ENCODE measurements around the gene IQSEC2. TPM values are rescaled to one million over a fixed set of nuclear protein-coding genes. Genes with fewer than 3 reads are reported as not detected.

The IQSEC2 gene
- total RNA-seq, 1 experiment from 2014 or later, result 20.7 TPM

DNA sequence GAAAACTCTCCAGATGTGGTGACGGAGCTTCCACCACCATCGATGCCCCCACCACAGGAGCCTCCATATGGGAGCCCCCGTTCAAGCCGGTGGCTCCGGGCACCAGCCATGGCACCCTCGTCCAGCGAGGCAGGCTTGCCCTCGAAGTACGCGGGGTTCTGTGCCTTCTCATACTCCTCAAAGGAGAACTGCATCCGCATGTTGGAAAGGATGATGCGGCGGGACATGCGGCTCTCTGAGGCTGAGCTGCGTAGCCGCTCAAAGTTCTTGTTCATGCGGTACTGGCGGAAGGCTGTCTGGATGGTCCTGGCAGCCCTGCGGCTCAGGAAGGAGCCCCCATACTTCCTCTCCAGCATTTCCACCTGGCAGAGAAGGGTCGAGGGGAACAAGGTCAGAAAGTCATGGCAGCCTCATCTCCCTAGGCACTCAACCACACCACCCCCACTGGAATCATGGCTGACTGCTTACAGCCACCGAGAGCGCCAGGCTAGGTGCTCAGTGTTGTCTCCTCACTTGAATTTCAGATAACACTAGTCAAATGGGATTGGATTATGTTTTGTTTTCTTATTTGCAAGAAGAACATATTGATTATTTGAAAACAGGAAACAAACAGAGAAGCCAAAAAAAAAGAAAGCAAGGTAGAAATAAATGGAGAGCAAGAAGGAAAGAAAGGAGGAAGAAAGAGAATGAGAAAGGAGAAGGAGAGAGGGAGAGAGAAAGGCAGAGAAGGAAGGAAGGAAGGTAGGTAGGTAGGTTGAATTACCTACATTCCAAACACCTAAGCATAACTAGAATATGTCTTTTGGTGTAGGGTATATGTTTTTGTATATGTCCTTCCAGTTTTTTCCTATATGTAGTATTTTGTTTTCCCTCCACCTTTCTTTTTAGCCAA is 26.6 kb downstream of the IQSEC2 start:
- H3K9me3 ChIP-seq (ENCODE audit: control insufficient read depth in 1 of 2, insufficient read depth in 1 of 2, low read depth in 1 of 2, low read length in 2 of 2), result no peaks in the 10 kb centered on the region
- no peaks in the 10 kb centered on the region for H3K4me1 ChIP-seq (ENCODE audit: control insufficient read depth in 1 of 2, insufficient read depth in 2 of 2, low read length in 2 of 2)
- no TSS peak for BruUV-seq (replicated peaks)
- RAD21 ChIA-PET (ENCODE audit: low non-redundant PET in 1 of 2, low total read pairs in 2 of 2, uncharacterized antibody in 2 of 2, unreplicated experiment in 2 of 2), result no interaction called here
- no peaks in the 10 kb centered on the region for H4K20me1 ChIP-seq (ENCODE audit: insufficient read depth)
- DNase-seq (ENCODE audit: low read depth, low spot score) (no peak), ATAC-seq (no peak)
- CTCF ChIA-PET, result no interaction called here
- no peak overlapping the region for H3K9ac ChIP-seq (ENCODE audit: low read length)
- intact Hi-C loops (cut with micrococcal nuclease), result no loop called here
- H3K27me3 ChIP-seq (ENCODE audit: insufficient read depth, low read length), result no peaks in the 10 kb centered on the region
- no peak overlapping the region for H2AFZ ChIP-seq (ENCODE audit: low read depth, low read length, poor library complexity, severe bottlenecking)
- H3K79me2 ChIP-seq (ENCODE audit: insufficient read depth, low read length), result no peaks in the 10 kb centered on the region
- POLR2A ChIA-PET, result no interaction called here
- no peaks in the 10 kb centered on the region for H3K36me3 ChIP-seq (ENCODE audit: control insufficient read depth in 1 of 2, insufficient read depth in 2 of 2, low read length in 2 of 2)
- H3K9me2 ChIP-seq (ENCODE audit: insufficient read depth), result no peaks in the 10 kb centered on the region
- H3K4me3 ChIP-seq (replicated peaks in 1 of 2; ENCODE audit: low read depth in 1 of 2, low read length in 2 of 2), result no peak overlapping the region
- no peak overlapping the region for H3K4me2 ChIP-seq (ENCODE audit: low read length)
- no peak overlapping the region for H3K27ac ChIP-seq (ENCODE audit: low read depth, low read length)
- TF ChIP-seq, protein P1, sequence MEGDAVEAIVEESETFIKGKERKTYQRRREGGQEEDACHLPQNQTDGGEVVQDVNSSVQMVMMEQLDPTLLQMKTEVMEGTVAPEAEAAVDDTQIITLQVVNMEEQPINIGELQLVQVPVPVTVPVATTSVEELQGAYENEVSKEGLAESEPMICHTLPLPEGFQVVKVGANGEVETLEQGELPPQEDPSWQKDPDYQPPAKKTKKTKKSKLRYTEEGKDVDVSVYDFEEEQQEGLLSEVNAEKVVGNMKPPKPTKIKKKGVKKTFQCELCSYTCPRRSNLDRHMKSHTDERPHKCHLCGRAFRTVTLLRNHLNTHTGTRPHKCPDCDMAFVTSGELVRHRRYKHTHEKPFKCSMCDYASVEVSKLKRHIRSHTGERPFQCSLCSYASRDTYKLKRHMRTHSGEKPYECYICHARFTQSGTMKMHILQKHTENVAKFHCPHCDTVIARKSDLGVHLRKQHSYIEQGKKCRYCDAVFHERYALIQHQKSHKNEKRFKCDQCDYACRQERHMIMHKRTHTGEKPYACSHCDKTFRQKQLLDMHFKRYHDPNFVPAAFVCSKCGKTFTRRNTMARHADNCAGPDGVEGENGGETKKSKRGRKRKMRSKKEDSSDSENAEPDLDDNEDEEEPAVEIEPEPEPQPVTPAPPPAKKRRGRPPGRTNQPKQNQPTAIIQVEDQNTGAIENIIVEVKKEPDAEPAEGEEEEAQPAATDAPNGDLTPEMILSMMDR (IDR thresholded peaks at IDR 0.05 in 2 of 3, conservative IDR thresholded peaks at IDR 0.05 in 1 of 3; ENCODE audit: borderline replicate concordance in 1 of 3, insufficient read depth in 1 of 3, low read depth in 2 of 3, low read length in 2 of 3), result no peak
- no peak for TF ChIP-seq SIN3A (IDR thresholded peaks at IDR 0.05; ENCODE audit: low read depth)
- TF ChIP-seq, protein P2, sequence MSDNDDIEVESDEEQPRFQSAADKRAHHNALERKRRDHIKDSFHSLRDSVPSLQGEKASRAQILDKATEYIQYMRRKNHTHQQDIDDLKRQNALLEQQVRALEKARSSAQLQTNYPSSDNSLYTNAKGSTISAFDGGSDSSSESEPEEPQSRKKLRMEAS (IDR thresholded peaks at IDR 0.05), result no peak
- TF ChIP-seq ELF1 (IDR thresholded peaks at IDR 0.05; ENCODE audit: borderline replicate concordance, low read depth), result no peak
- TF ChIP-seq, protein P3, sequence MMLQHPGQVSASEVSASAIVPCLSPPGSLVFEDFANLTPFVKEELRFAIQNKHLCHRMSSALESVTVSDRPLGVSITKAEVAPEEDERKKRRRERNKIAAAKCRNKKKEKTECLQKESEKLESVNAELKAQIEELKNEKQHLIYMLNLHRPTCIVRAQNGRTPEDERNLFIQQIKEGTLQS (IDR thresholded peaks at IDR 0.05), result no peak
- TF ChIP-seq EGR1 (IDR thresholded peaks at IDR 0.05; ENCODE audit: low read depth), result no peak
- TF ChIP-seq POLR2A (IDR thresholded peaks at IDR 0.05; ENCODE audit: borderline replicate concordance, extremely low read depth, insufficient read depth, insufficient read length), result no peak
- TF ChIP-seq, protein P4, sequence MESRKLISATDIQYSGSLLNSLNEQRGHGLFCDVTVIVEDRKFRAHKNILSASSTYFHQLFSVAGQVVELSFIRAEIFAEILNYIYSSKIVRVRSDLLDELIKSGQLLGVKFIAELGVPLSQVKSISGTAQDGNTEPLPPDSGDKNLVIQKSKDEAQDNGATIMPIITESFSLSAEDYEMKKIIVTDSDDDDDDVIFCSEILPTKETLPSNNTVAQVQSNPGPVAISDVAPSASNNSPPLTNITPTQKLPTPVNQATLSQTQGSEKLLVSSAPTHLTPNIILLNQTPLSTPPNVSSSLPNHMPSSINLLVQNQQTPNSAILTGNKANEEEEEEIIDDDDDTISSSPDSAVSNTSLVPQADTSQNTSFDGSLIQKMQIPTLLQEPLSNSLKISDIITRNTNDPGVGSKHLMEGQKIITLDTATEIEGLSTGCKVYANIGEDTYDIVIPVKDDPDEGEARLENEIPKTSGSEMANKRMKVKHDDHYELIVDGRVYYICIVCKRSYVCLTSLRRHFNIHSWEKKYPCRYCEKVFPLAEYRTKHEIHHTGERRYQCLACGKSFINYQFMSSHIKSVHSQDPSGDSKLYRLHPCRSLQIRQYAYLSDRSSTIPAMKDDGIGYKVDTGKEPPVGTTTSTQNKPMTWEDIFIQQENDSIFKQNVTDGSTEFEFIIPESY (IDR thresholded peaks at IDR 0.05; ENCODE audit: extremely low read depth, insufficient replicate concordance, low read length), result no peak
- TF ChIP-seq EZH2phosphoT487 (IDR thresholded peaks at IDR 0.05; ENCODE audit: borderline replicate concordance), result no peak
- no peak for TF ChIP-seq SP1 (IDR thresholded peaks at IDR 0.05; ENCODE audit: low read depth)
- TF ChIP-seq CEBPB (IDR thresholded peaks at IDR 0.05; ENCODE audit: low read depth), result no peak

All from HCT116 (cell line).